HG02973 (cell line): ENCODE results near the gene CHST11.
"Not testable (repeated sequence)": the region's sequence is repeated elsewhere in the genome, so short reads cannot be mapped to it uniquely, and the experiment has no call there.

Source experiments
- ATAC-seq: cut with Tn5 transposase; IDR thresholded peaks from one replicate; pipeline ENCODE4 v1.9.1; 2021; ENCODE audit warnings: moderate library complexity; ENCODE audit not compliant: unreplicated experiment

The CHST11 gene

GRCh38 chr12:104522985-104523722 is 66.4 kb downstream of the CHST11 start:
- no peak for ATAC-seq

- no peak for ATAC-seq
These were observed 67.5 kb downstream of the CHST11 start for GRCh38 chr12:104524034-104524832.

- ATAC-seq: no peak
These were observed 69.6 kb downstream of the CHST11 start for GRCh38 chr12:104526320-104526719.

GRCh38 chr12:104526751-104527150 is 70.0 kb downstream of the CHST11 start:
- ATAC-seq: no peak

- ATAC-seq: not testable (repeated sequence)
These were observed 70.9 kb downstream of the CHST11 start for GRCh38 chr12:104527653-104528052.

GRCh38 chr12:104529130-104529874 is 72.6 kb downstream of the CHST11 start:
- ATAC-seq: no peak

- ATAC-seq: no peak
These were observed 75.9 kb downstream of the CHST11 start for GRCh38 chr12:104532636-104533035.

- ATAC-seq: no peak
These were observed 76.4 kb downstream of the CHST11 start for GRCh38 chr12:104533134-104533533.

- ATAC-seq: no peak
These were observed 77.6 kb downstream of the CHST11 start for GRCh38 chr12:104534162-104534856.

GRCh38 chr12:104534857-104535248 is 78.1 kb downstream of the CHST11 start:
- no peak for ATAC-seq

GRCh38 chr12:104535369-104535768 is 78.6 kb downstream of the CHST11 start:
- ATAC-seq: no peak

GRCh38 chr12:104536841-104537240 is 80.1 kb downstream of the CHST11 start:
- no peak for ATAC-seq

- no peak for ATAC-seq
These were observed 81.3 kb downstream of the CHST11 start for GRCh38 chr12:104538056-104538455.

GRCh38 chr12:104538891-104539462 is 82.2 kb downstream of the CHST11 start:
- no peak for ATAC-seq

- no peak for ATAC-seq
These were observed 88.1 kb downstream of the CHST11 start for GRCh38 chr12:104544836-104545235.

GRCh38 chr12:104546575-104546974 is 89.8 kb downstream of the CHST11 start:
- ATAC-seq: no peak

GRCh38 chr12:104547235-104547634 is 90.5 kb downstream of the CHST11 start:
- ATAC-seq: no peak

GRCh38 chr12:104549815-104550480 is 93.2 kb downstream of the CHST11 start:
- no peak for ATAC-seq

- ATAC-seq: no peak
These were observed 94.7 kb downstream of the CHST11 start for GRCh38 chr12:104551313-104551931.

- no peak for ATAC-seq
These were observed 96.7 kb downstream of the CHST11 start for GRCh38 chr12:104553421-104553820.
